NB4 (cell line): ENCODE measurements around the gene MAPKAPK3.

Experiments used
- DNase-seq: peaks from one replicate; pipeline ENCODE4 v3.0.0; 2010; ENCODE audit warnings: low read depth
- H3K4me3 ChIP-seq: one replicate; pipeline ENCODE4 v1.5.1; 2011; ENCODE audit warnings: mild to moderate bottlenecking, low read depth, low read length, moderate library complexity
- CTCF ChIP-seq: IDR thresholded peaks from one replicate; pipeline ENCODE4 v1.5.1; 2012; ENCODE audit warnings: low read depth, low read length
- MYC ChIP-seq: IDR thresholded peaks from 2 replicates; pipeline ENCODE4 v1.6.1; 2011; ENCODE audit warnings: low read depth, low read length
- POLR2A ChIP-seq: IDR thresholded peaks from 2 replicates; pipeline ENCODE4 v1.6.1; 2011; ENCODE audit warnings: mild to moderate bottlenecking; ENCODE audit not compliant: insufficient read length; ENCODE audit errors: extremely low read depth
- TF ChIP-seq, protein P1 (sequence below): IDR thresholded peaks from 2 replicates; pipeline ENCODE4 v1.6.1; 2011; ENCODE audit warnings: low read depth, low read length

Gene MAPKAPK3

DNA sequence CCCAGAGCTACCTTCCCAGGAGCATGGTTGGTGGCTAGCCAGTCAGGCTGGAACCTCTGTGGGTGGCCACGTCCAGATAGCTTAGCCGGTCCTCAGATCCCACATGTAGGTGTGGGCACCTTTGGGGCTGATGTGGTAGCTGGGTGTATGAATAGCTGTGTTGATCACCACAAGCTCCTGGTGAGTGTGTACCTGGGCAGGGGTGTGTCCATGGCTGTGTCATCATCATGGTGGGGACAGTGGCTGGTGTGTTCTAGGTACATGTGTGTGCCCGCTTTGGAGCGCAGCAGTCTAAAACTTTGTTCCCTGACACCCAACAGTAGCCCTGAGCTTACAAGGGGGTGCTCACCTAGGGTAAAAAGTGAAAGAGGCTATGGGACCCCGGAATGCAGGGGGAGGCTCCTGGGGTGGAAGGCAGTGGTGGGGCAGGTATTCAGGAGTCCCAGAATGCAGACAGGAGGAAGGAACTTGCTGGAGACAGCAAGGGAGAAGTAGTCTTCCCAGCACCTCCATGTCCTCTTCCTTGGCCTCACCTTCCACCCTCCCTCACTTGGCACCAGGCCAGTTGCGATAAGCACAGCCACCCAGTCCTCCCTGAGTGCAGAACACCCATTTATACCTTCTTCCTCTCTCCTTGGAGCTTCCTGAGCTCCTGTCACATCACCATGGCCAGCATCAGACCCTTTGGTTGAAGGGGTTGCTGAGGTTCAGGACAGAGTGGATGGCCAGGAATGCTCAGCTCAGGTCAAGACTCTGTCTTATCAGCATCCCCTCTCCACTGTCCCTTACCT is 6.6 kb upstream of the MAPKAPK3 start:
- TF ChIP-seq, protein P1, sequence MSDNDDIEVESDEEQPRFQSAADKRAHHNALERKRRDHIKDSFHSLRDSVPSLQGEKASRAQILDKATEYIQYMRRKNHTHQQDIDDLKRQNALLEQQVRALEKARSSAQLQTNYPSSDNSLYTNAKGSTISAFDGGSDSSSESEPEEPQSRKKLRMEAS = no peak
- TF ChIP-seq MYC = no peak
- no peak for TF ChIP-seq CTCF
- no peak for TF ChIP-seq POLR2A
- DNase-seq = peak; percentile 32
- H3K4me3 ChIP-seq = peak overlapping the region; percentile 94

DNA sequence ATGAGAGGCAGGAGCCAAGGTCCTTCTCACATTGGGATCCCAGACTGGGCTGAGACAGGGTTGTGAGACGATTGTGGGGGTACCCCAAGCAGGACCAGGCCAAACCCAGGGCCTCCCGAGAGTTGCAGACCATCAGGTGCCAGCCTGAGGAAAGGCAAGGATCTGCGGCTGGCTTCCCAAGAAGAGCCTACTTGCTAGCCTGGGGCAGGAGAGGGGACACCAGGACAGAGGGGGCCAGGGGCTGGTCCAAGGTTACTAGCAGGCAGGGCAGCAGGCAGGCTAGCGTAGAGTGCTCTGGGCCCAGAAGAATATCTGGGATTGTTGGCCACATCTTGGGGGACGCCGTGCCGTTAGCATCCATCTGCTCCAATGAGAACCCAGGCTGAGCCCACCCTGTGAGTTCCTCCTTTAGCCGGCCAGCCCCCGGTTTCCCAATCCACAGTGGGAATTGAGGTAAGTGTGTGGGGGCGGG is 5.9 kb upstream of the MAPKAPK3 start:
- DNase-seq = no peak
- TF ChIP-seq, protein P1 = no peak
- no peak for TF ChIP-seq POLR2A
- no peak for TF ChIP-seq CTCF
- TF ChIP-seq MYC = no peak
- H3K4me3 ChIP-seq = peak overlapping the region; percentile 94

- peak; percentile 95 for DNase-seq
- peak within 1 kb of the TSS; percentile 94 for H3K4me3 ChIP-seq
- TF ChIP-seq CTCF (peak; percentile 4), MYC (peak; percentile 21; the same call in 1 of the 2 replicates), POLR2A (peak; percentile 75)
- TF ChIP-seq, protein P1 = no peak
These were observed 5.3 kb upstream of the MAPKAPK3 start, which contains the start of gene CISH for GRCh38 chr3:50611464-50612233. CISH (minus strand) TSS chr3:50611774; CDS start chr3:50611650, 124 bp downstream.

- H3K4me3 ChIP-seq = peak overlapping the region; percentile 94
- no peak for DNase-seq
These were observed 4.6 kb upstream of the MAPKAPK3 start for GRCh38 chr3:50612234-50612882.

More at GRCh38 chr3:50612234-50612882, 4.6 kb upstream of the MAPKAPK3 start:
- TF ChIP-seq CTCF (no peak), MYC (no peak), POLR2A (no peak)
- TF ChIP-seq, protein P1 = peak; percentile 33; the same call in 1 of the 2 replicates
